Gastrocnemius medialis (tissue), 4 donors: ENCODE measurements around the gene HOXA5.

Experiments used
- POLR2A ChIP-seq, 2 donors: fragments of 450-650 bp; IDR thresholded peaks; one replicate each; pipeline ENCODE4 v1.6.1; 2017; ENCODE audit warnings: antibody characterized with exemption in 2 of 2, mild to moderate bottlenecking in 2 of 2, moderate library complexity in 2 of 2
- TF ChIP-seq, protein P1 (sequence below), 5 experiments: fragments of 450-650 bp in 3 of 5; fragments of 200-600 bp in 2 of 5; sonication (generic) in 2 of 5; IDR thresholded peaks in 4 of 5; conservative IDR thresholded peaks in 1 of 5; 1 replicate in 4 of 5; 2 replicates in 1 of 5; pipeline ENCODE4 v1.5.1; 2016 to 2019; ENCODE audit warnings: antibody characterized with exemption in 5 of 5, mild to moderate bottlenecking in 3 of 5, moderate library complexity in 3 of 5

DNA sequence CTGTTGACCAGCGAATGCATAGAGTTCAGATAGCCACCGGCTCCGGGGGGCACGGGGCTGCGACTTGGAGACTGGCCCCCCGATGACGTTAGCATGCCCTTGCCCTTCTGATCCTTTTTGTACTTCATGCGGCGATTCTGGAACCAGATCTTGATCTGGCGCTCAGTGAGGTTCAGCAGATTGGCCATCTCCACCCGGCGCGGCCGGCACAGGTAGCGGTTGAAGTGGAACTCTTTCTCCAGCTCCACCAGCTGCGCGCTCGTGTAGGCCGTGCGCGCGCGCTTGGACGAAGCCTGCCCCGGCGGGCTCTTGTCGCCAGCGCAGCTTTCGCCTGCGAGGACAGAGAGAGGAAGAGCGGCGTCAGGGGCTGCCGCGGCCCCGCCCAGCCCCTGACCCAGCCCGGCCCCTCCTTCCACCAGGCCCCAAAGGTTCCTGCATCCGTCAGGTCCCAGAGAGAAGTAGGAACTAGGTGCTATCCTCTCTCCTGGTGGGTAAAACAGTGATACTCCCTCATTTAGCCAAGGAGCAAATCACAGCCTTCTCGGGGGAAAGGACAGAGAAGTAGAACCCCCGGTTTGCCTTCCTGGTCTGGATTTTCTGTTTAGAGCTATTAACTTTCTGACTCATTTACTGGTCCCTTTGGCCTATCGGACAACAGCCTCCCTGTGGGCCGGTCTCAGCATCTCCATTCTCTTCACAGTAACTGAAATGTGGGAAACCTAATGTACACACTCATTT is 34.9 kb downstream of the HOXA5 start:
- TF ChIP-seq, protein P1, sequence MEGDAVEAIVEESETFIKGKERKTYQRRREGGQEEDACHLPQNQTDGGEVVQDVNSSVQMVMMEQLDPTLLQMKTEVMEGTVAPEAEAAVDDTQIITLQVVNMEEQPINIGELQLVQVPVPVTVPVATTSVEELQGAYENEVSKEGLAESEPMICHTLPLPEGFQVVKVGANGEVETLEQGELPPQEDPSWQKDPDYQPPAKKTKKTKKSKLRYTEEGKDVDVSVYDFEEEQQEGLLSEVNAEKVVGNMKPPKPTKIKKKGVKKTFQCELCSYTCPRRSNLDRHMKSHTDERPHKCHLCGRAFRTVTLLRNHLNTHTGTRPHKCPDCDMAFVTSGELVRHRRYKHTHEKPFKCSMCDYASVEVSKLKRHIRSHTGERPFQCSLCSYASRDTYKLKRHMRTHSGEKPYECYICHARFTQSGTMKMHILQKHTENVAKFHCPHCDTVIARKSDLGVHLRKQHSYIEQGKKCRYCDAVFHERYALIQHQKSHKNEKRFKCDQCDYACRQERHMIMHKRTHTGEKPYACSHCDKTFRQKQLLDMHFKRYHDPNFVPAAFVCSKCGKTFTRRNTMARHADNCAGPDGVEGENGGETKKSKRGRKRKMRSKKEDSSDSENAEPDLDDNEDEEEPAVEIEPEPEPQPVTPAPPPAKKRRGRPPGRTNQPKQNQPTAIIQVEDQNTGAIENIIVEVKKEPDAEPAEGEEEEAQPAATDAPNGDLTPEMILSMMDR (IDR thresholded peaks at IDR 0.05 in 4 of 5, conservative IDR thresholded peaks at IDR 0.05 in 1 of 5), result no peak
- peak; percentile 42 to 75 for TF ChIP-seq POLR2A (IDR thresholded peaks at IDR 0.05)
